Measurements from ENCODE around the gene PPP1R14B. TPM values are rescaled to one million over a fixed set of nuclear protein-coding genes. Genes with fewer than 3 reads are reported as not detected.

PPP1R14B gene
- total RNA-seq, 2 experiments from 2014 or later: 285 to 287 TPM

DNA sequence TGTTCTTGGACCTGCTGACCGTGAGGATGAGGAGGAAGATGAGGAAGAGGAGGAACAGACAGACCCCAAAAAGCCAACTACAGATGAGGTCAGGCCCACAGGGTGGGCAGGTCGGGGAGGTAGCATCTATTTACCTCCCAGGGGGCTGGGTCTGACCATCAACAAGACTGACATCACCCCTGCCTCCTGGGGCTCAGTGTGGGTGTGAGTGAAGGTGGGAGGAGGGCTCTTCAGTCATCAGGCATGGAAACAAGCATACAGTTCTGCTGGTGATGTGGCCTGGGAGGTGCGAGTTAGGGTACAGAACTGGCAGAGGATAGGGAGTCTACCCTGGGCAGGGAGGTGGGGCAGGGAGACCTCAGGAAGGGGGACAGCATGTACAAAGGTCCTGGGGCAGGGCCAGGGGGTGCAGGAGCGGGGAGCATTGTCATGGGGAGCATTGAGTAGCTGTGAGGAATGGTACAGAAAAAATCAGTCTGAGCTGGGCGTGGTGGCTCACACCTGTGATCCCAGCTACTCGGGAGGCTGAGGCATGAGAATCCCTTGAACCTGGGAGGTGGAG lies 13.5 kb upstream of the PPP1R14B start:
- DNase-seq: no peak
- TF ChIP-seq, protein P1, sequence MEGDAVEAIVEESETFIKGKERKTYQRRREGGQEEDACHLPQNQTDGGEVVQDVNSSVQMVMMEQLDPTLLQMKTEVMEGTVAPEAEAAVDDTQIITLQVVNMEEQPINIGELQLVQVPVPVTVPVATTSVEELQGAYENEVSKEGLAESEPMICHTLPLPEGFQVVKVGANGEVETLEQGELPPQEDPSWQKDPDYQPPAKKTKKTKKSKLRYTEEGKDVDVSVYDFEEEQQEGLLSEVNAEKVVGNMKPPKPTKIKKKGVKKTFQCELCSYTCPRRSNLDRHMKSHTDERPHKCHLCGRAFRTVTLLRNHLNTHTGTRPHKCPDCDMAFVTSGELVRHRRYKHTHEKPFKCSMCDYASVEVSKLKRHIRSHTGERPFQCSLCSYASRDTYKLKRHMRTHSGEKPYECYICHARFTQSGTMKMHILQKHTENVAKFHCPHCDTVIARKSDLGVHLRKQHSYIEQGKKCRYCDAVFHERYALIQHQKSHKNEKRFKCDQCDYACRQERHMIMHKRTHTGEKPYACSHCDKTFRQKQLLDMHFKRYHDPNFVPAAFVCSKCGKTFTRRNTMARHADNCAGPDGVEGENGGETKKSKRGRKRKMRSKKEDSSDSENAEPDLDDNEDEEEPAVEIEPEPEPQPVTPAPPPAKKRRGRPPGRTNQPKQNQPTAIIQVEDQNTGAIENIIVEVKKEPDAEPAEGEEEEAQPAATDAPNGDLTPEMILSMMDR (IDR thresholded peaks at IDR 0.05): no peak
- CTCF ChIA-PET: interaction anchor here (1.8 kb wide), 1 partner anchor 9 kb away, joined by 8 read pairs; the partner anchor contains the start of gene PLCB3
- intact Hi-C loops (cut with micrococcal nuclease): no loop called here
- no peaks in the 10 kb centered on the region for H3K9me3 Mint-ChIP-seq
- POLR2A ChIA-PET: interaction anchor here (2.1 to 2.7 kb wide), 2 partner anchors 8 to 17 kb away, joined by 6 to 14 read pairs; no protein-coding TSS in a partner anchor
- no peak overlapping the region for H3K4me3 Mint-ChIP-seq
- peaks cover 12% of the 10 kb centered on the region for H3K4me1 Mint-ChIP-seq (ENCODE audit: low read depth)
- H3K36me3 Mint-ChIP-seq (ENCODE audit: low read depth): peaks cover 14% of the 10 kb centered on the region
- peak overlapping the region; percentile 32 for H3K27ac Mint-ChIP-seq
- ATAC-seq: peak; percentile 37
- H3K27me3 Mint-ChIP-seq: no peaks in the 10 kb centered on the region

DNA sequence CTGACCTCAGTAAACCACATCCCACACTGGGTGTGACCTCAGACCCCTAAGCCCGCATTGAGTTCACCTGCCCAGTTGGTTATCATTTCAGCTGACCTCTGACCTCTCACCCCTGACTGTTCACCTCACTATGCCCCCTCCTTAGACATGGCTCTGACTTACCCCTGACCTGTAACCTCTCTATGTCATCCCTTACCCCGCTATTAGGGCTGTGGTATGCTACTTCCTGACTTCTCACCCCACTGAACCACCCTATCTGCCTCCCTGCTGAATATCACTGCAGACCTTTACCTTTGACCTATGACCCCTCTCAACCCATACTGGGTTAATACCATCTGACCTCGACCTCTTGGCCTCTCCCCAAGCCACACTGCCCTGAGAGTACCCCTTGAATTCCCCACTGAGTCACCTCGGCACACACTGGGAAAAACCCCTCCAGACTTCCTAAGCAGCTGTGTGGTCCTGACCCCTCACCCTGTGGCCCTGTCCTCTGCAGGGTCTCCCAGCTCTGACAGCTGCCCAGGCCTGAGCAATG lies 12.9 kb upstream of the PPP1R14B start:
- ChIA-PET CTCF (interaction anchor here (1.6 kb wide), 1 partner anchor 24 kb away, joined by 3 read pairs; the partner anchor contains the start of gene BAD), POLR2A (interaction anchor here (0.6 to 2.7 kb wide), 3 partner anchors 9 to 74 kb away, joined by 4 to 14 read pairs (median 6); partner anchors contain the start of gene STIP1)
- DNase-seq (no peak), ATAC-seq (peak; percentile 40)
- TF ChIP-seq, protein P1 (IDR thresholded peaks at IDR 0.05): no peak
- Mint-ChIP-seq H3K9me3 (no peaks in the 10 kb centered on the region), H3K4me1 (ENCODE audit: low read depth) (peaks cover 12% of the 10 kb centered on the region), H3K27ac (peak overlapping the region; percentile 32), H3K4me3 (no peak overlapping the region), H3K27me3 (no peaks in the 10 kb centered on the region), H3K36me3 (ENCODE audit: low read depth) (peaks cover 14% of the 10 kb centered on the region)
- intact Hi-C loops (cut with micrococcal nuclease): no loop called here

DNA sequence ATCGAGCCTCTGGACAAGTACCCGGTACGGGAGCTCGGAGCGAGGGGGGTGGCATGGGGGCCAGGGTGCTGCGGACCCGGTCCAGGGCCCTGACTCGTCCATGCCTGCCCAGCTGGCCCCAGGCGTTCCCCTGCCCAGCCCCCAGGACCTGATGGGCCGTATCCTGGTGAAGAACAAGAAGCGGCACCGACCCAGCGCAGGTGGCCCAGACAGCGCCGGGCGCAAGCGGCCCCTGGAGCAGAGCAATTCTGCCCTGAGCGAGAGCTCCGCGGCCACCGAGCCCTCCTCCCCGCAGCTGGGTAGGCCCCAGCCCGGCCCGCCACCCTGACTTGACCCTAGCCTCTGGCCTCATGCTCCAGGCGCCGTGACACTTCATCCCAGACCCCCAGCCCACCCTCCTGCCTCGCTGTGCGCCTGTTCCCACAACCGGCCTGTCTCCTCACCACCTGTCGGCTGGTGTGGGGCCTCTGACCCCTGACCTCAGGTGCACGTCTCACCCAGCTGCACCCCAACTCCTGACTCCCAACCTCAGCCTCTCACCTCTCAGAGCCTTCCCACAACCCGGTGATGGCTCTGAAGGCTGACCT lies 12.3 kb upstream of the PPP1R14B start:
- TF ChIP-seq, protein P1 (IDR thresholded peaks at IDR 0.05): no peak
- intact Hi-C loops (cut with micrococcal nuclease): no loop called here
- no peak overlapping the region for H3K4me3 Mint-ChIP-seq
- no peaks in the 10 kb centered on the region for H3K9me3 Mint-ChIP-seq
- ChIA-PET POLR2A (interaction anchor here (0.6 to 2.7 kb wide), 3 partner anchors 9 to 73 kb away, joined by 4 to 14 read pairs (median 6); partner anchors contain the start of gene STIP1), CTCF (interaction anchor here (1.6 kb wide), 1 partner anchor 25 kb away, joined by 3 read pairs; the partner anchor contains the start of gene BAD)
- H3K4me1 Mint-ChIP-seq (ENCODE audit: low read depth): peaks cover 12% of the 10 kb centered on the region
- no peak overlapping the region for H3K27ac Mint-ChIP-seq
- H3K27me3 Mint-ChIP-seq: no peaks in the 10 kb centered on the region
- ATAC-seq (peak; percentile 11), DNase-seq (no peak)
- peaks cover 14% of the 10 kb centered on the region for H3K36me3 Mint-ChIP-seq (ENCODE audit: low read depth)

DNA sequence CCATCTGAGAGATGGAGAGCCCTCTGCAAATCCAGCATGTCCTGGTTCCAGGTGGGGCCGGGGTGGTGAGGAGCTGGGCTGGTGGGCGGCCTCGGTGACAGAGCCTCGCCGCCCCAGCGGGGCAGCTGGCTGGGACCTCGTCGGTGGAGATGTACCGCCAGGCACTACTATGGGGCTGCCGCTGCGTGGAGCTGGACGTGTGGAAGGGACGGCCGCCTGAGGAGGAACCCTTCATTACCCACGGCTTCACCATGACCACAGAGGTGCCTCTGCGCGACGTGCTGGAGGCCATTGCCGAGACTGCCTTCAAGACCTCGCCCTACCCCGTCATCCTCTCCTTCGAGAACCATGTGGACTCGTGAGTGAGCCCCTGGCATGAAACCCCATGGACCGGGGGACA lies 11.6 kb upstream of the PPP1R14B start:
- ChIA-PET CTCF (interaction anchor here (1.6 kb wide), 1 partner anchor 26 kb away, joined by 3 read pairs; the partner anchor contains the start of gene BAD), POLR2A (interaction anchor here (1.7 to 2.7 kb wide), 2 partner anchors 10 to 13 kb away, joined by 6 to 14 read pairs; no protein-coding TSS in a partner anchor)
- Mint-ChIP-seq H3K4me1 (ENCODE audit: low read depth) (peaks cover 12% of the 10 kb centered on the region), H3K36me3 (ENCODE audit: low read depth) (peaks cover 14% of the 10 kb centered on the region), H3K4me3 (no peak overlapping the region), H3K9me3 (no peaks in the 10 kb centered on the region), H3K27me3 (no peaks in the 10 kb centered on the region), H3K27ac (no peak overlapping the region)
- DNase-seq (no peak), ATAC-seq (no peak)
- TF ChIP-seq, protein P1 (IDR thresholded peaks at IDR 0.05): no peak
- intact Hi-C loops (cut with micrococcal nuclease): no loop called here

Measured in activated CD8-positive, alpha-beta T cell treated with anti-CD3 and anti-CD28 coated beads for 36 hours (primary cell).